Fibroblast of skin of abdomen (primary cell): ENCODE measurements around the gene IFI16.
"Not testable (repeated sequence)": the region's sequence is repeated elsewhere in the genome, so short reads cannot be mapped to it uniquely, and the experiment has no call there.

Experiments used
- DNase-seq: peaks from one replicate; pipeline ENCODE4 v3.0.0-alpha.2; 2013

Gene IFI16

GRCh38 chr1:159103021-159103420 is 93.3 kb downstream of the IFI16 start:
- not testable (repeated sequence) for DNase-seq
